GM18907 (cell line): ENCODE data around the gene NETO2.

Experiments used
- ATAC-seq: cut with Tn5 transposase; IDR thresholded peaks from one replicate; pipeline ENCODE4 v1.9.1; 2021; ENCODE audit warnings: mild to moderate bottlenecking, moderate library complexity; ENCODE audit not compliant: unreplicated experiment

The NETO2 gene

GRCh38 chr16:47047524-47048203 lies 96.1 kb downstream of the NETO2 start:
- ATAC-seq = no peak

- ATAC-seq = peak; percentile 54
Observed at GRCh38 chr16:47046726-47047523, 96.8 kb downstream of the NETO2 start.

DNA sequence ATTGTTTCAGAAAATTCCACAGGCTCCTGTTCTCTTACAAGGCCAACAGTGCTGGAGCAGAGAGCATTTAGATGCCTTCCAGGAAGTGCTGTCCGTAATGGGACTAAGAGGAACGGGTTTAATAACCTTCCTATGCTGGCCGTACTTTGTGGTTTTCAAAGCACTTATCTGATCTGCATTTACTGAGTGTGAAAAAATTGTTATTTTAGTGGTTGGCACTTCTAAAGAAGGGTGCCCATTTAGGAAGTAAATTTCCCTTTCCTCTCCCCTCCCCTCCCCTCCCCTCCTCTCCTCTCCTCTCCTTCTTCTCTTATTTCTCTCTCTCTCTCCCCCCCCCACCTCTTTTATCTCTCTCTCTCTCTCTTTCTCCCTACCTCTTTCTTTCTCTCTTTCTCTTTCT lies 98.3 kb downstream of the NETO2 start:
- ATAC-seq = no peak

- ATAC-seq = no peak
Observed at GRCh38 chr16:47045023-47045422, 98.7 kb downstream of the NETO2 start.

GRCh38 chr16:47043970-47044684 lies 99.6 kb downstream of the NETO2 start:
- ATAC-seq = no peak

GRCh38 chr16:47043200-47043599 lies 100.5 kb downstream of the NETO2 start:
- ATAC-seq = no peak

GRCh38 chr16:47037746-47038458 lies 105.8 kb downstream of the NETO2 start:
- peak; percentile 90 for ATAC-seq

DNA sequence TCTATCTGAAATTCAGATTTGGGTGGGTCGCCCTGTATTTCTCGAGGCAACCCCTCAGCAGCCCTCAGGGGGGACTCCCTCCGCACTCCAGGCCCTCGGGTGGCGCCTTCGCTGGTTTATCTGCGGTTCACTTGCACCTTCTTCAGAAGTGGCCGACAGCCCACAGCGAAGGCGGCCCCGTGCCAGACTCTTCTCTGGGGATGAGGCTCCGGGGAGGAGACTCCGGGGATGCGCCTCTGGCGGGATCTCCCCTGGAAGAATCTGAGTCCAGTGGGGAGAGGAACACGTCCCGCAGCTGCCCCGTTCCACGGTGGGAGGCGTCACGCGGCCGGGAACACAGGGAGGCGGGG lies 106.4 kb downstream of the NETO2 start:
- ATAC-seq = peak; percentile 46

- ATAC-seq = no peak
Observed at GRCh38 chr16:47036201-47036600, 107.5 kb downstream of the NETO2 start.

GRCh38 chr16:47035436-47035835 lies 108.3 kb downstream of the NETO2 start:
- ATAC-seq = no peak

GRCh38 chr16:47034455-47034854 lies 109.3 kb downstream of the NETO2 start:
- ATAC-seq = no peak

- no peak for ATAC-seq
Observed at GRCh38 chr16:47033176-47033575, 110.6 kb downstream of the NETO2 start.

GRCh38 chr16:47029724-47030123 lies 114.0 kb downstream of the NETO2 start:
- no peak for ATAC-seq

DNA sequence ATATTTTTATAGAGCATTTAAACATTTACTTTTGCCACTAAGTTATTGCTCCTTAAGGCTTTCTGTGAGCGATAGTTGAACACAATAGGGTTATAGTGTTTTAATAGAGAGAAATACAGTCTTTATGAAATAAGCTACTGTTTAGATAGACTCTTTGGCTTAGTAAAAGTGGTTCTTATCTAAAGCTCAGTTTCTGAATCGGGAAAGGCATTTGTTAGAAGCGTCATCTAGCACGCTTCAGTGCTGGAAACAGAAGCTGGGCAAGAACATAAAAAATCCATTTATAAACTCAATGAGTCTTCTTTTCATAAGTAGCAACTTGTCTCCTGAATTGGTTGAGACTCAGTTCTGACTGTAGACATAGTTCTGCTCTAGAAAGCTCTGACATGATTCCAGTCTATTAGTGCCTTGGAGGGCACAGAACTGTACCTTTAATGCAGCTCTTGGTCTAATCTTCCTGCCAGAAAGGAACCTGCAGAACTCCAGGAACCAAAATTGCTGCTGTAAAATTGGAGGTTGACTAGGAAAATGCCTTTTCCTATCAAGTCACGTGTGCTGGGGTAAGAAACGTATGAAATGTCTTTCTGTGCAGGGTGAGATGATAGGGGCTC lies 114.9 kb downstream of the NETO2 start:
- no peak for ATAC-seq
